Measurements from ENCODE around the gene NUP188.

DNA sequence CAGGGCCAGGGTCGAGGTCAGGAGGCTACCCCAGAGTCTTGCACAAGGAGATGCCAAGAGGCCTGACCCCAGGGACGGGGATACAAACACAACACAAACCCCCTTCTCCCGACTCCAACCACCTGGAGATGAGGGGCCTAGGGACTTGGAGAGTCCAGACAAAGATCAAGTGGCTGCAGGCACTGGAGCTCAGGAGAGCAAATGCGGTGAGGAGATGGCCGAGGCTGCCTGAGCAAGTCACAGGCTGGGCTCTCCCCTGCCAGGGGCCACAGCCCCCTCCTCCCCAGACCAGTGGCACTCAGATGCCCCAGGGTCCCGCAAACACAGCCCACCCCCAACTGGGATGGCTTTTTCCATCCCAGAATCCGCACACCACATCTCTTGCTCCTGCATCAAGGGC, 64.8 kb downstream of the NUP188 start:
- TF ChIP-seq EP300 (conservative IDR thresholded peaks at IDR 0.05; ENCODE audit: poor library complexity, severe bottlenecking): no peak
- no peak for TF ChIP-seq TAF1 (IDR thresholded peaks at IDR 0.05; ENCODE audit: low read depth)
- TF ChIP-seq, protein P1, sequence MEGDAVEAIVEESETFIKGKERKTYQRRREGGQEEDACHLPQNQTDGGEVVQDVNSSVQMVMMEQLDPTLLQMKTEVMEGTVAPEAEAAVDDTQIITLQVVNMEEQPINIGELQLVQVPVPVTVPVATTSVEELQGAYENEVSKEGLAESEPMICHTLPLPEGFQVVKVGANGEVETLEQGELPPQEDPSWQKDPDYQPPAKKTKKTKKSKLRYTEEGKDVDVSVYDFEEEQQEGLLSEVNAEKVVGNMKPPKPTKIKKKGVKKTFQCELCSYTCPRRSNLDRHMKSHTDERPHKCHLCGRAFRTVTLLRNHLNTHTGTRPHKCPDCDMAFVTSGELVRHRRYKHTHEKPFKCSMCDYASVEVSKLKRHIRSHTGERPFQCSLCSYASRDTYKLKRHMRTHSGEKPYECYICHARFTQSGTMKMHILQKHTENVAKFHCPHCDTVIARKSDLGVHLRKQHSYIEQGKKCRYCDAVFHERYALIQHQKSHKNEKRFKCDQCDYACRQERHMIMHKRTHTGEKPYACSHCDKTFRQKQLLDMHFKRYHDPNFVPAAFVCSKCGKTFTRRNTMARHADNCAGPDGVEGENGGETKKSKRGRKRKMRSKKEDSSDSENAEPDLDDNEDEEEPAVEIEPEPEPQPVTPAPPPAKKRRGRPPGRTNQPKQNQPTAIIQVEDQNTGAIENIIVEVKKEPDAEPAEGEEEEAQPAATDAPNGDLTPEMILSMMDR (IDR thresholded peaks at IDR 0.05; ENCODE audit: poor library complexity, severe bottlenecking): no peak
